HCT116 (cell line): ENCODE results near the gene TBC1D19. TPM values are rescaled to one million over a fixed set of nuclear protein-coding genes. Genes with fewer than 3 reads are reported as not detected.
"Not testable (repeated sequence)": the region's sequence is repeated elsewhere in the genome, so short reads cannot be mapped to it uniquely, and the experiment has no call there.

Experiments used
- ATAC-seq: fragments of 200-7000 bp; cut with Tn5 transposase; 2 replicates; pipeline ENCODE4 v1.9.1; 2020; ENCODE audit warnings: mild to moderate bottlenecking, moderate library complexity
- BruUV-seq: library from RNA; stranded (reverse); fragments of 400-500 nt; replicated peaks from 2 replicates; lab custom pipeline; 2021; lab: Mats Ljungman, UMichigan
- CTCF ChIA-PET: fragments of 300-600 bp; sonication (Branson Sonifier 250); formaldehyde crosslinking; loops from one replicate; lab custom pipeline; 2021; ENCODE audit warnings: antibody characterized with exemption; lab: Charles Lee
- POLR2A ChIA-PET: fragments of 300-600, 350-600 bp; sonication (Branson Sonifier 250); formaldehyde crosslinking; loops from one replicate; lab custom pipeline; 2021; ENCODE audit warnings: antibody characterized with exemption; lab: Charles Lee
- RAD21 ChIA-PET, 2 experiments: fragments of 300-600 bp; sonication (Branson Sonifier 250); formaldehyde crosslinking; loops; one replicate each; lab custom pipeline; 2023; ENCODE audit warnings: low total read pairs in 2 of 2; ENCODE audit not compliant: uncharacterized antibody in 2 of 2, unreplicated experiment in 2 of 2, low non-redundant PET in 1 of 2; lab: Charles Lee
- DNase-seq: peaks from one replicate; pipeline ENCODE4 v3.0.0-alpha.2; 2010; ENCODE audit warnings: low read depth, low spot score
- H2AFZ ChIP-seq: fragments of 200-600 bp; shearing (Covaris generic), sonication (generic); 2 replicates; pipeline ENCODE4 v1.6.1; 2017; ENCODE audit warnings: low read depth, mixed run types, mixed read lengths, antibody characterized with exemption, low read length; ENCODE audit not compliant: poor library complexity, severe bottlenecking
- H3K27ac ChIP-seq: 2 replicates; pipeline ENCODE4 v1.5.1; 2012; ENCODE audit warnings: low read depth, low read length
- H3K27me3 ChIP-seq: fragments of 200-600 bp; sonication (generic); 2 replicates; pipeline ENCODE4 v1.6.1; 2016; ENCODE audit warnings: mixed run types, low read length, mixed read lengths; ENCODE audit not compliant: insufficient read depth
- H3K36me3 ChIP-seq, 2 experiments: fragments of 200-500 bp in 1 of 2; fragments of 200-600 bp in 1 of 2; sonication (Bioruptor generic) in 1 of 2; sonication (generic) in 1 of 2; 2 replicates each; pipeline versions ENCODE4 v1.5.1 to v1.6.1; 2014 to 2016; ENCODE audit warnings: low read length in 2 of 2, inconsistent platforms in 1 of 2, mixed read lengths in 1 of 2, mixed run types in 1 of 2; ENCODE audit not compliant: insufficient read depth in 2 of 2, control insufficient read depth in 1 of 2
- H3K4me1 ChIP-seq, 2 experiments: fragments of 200-600 bp in 1 of 2; sonication (generic) in 1 of 2; 2 replicates each; pipeline versions ENCODE4 v1.5.1 to v1.6.1; 2012 to 2017; ENCODE audit warnings: low read length in 2 of 2, inconsistent platforms in 1 of 2, mild to moderate bottlenecking in 1 of 2, mixed read lengths in 1 of 2, mixed run types in 1 of 2, moderate library complexity in 1 of 2; ENCODE audit not compliant: insufficient read depth in 2 of 2, control insufficient read depth in 1 of 2
- H3K4me2 ChIP-seq: fragments of 200-600 bp; sonication (generic); 2 replicates; pipeline ENCODE4 v1.6.1; 2017; ENCODE audit warnings: mixed run types, low read length, mixed read lengths
- H3K4me3 ChIP-seq, 2 experiments: fragments of 200-600 bp in 1 of 2; sonication (generic) in 1 of 2; replicated peaks in 1 of 2; 2 replicates each; pipeline ENCODE4 v1.5.1; 2011 to 2016; ENCODE audit warnings: low read length in 2 of 2, control low read depth in 1 of 2, low read depth in 1 of 2, mild to moderate bottlenecking in 1 of 2, mixed read lengths in 1 of 2, mixed run types in 1 of 2
- H3K79me2 ChIP-seq: fragments of 200-600 bp; sonication (generic); 2 replicates; pipeline ENCODE4 v1.6.1; 2017; ENCODE audit warnings: mild to moderate bottlenecking, mixed run types, low read length, moderate library complexity, mixed read lengths; ENCODE audit not compliant: insufficient read depth
- H3K9ac ChIP-seq: fragments of 200-600 bp; sonication (generic); 2 replicates; pipeline ENCODE4 v1.6.1; 2016; ENCODE audit warnings: low read length, mixed read lengths
- H3K9me2 ChIP-seq: fragments of 200-600 bp; sonication (generic), shearing (Covaris generic); 2 replicates; pipeline ENCODE4 v1.6.1; 2017; ENCODE audit warnings: mixed run types, mild to moderate bottlenecking, moderate library complexity; ENCODE audit not compliant: insufficient read depth
- H3K9me3 ChIP-seq, 2 experiments: fragments of 200-500 bp in 1 of 2; fragments of 200-600 bp in 1 of 2; sonication (Bioruptor generic) in 1 of 2; sonication (generic) in 1 of 2; 2 replicates each; pipeline ENCODE4 v1.6.1; 2014 to 2017; ENCODE audit warnings: low read length in 2 of 2, mixed read lengths in 2 of 2, inconsistent platforms in 1 of 2, low read depth in 1 of 2, mild to moderate bottlenecking in 1 of 2, mixed run types in 1 of 2, moderate library complexity in 1 of 2; ENCODE audit not compliant: control insufficient read depth in 1 of 2, insufficient read depth in 1 of 2
- H4K20me1 ChIP-seq: fragments of 200-600 bp; sonication (generic), shearing (Covaris generic); 2 replicates; pipeline ENCODE4 v1.6.1; 2017; ENCODE audit warnings: mixed run types, mild to moderate bottlenecking, moderate library complexity; ENCODE audit not compliant: insufficient read depth
- CBX3 ChIP-seq: IDR thresholded peaks from 2 replicates; pipeline ENCODE4 v1.6.1; 2012; ENCODE audit warnings: low read depth
- FOSL1 ChIP-seq: IDR thresholded peaks from 2 replicates; pipeline ENCODE4 v1.6.1; 2012; ENCODE audit warnings: low read depth
- MAX ChIP-seq: IDR thresholded peaks from 2 replicates; pipeline ENCODE4 v1.6.1; 2012
- intact Hi-C: fragments of 100-400 bp; cut with micrococcal nuclease; formaldehyde crosslinking; loops from 2 replicates; pipeline ENCODE4 v1.10.0; 2022
- total RNA-seq: library from RNA; stranded (reverse); gene quantifications from one replicate; pipeline ENCODE4 v1.2.1, GENCODE V29; 2021; ENCODE audit not compliant: unreplicated experiment
- TF ChIP-seq, protein P1 (sequence below): IDR thresholded peaks from 2 replicates; pipeline ENCODE4 v1.6.1; 2011; ENCODE audit warnings: mild to moderate bottlenecking, low read length, moderate library complexity; ENCODE audit not compliant: insufficient replicate concordance; ENCODE audit errors: extremely low read depth

TBC1D19 gene
- total RNA-seq, 1 experiment from 2014 or later = 25.4 TPM

- POLR2A ChIA-PET, CTCF ChIA-PET: not testable (repeated sequence)
Observed at GRCh38 chr4:26679040-26679695, 95.3 kb downstream of the TBC1D19 start.

GRCh38 chr4:26682436-26682835 lies 98.6 kb downstream of the TBC1D19 start:
- peaks cover 0 to 9% of the 10 kb centered on the region in 2 experiments; a peak in 2 of 4 replicates for H3K4me1 ChIP-seq
- no peak for DNase-seq
- ChIA-PET POLR2A (no interaction called here), CTCF (no interaction called here), RAD21 (no interaction called here)
- H3K9me3 ChIP-seq = peaks cover 4 to 6% of the 10 kb centered on the region in 2 experiments; a peak in 2 of 4 replicates
- BruUV-seq = no TSS peak
- H4K20me1 ChIP-seq = no peaks in the 10 kb centered on the region
- ATAC-seq = no peak
- H3K27me3 ChIP-seq = no peaks in the 10 kb centered on the region
- intact Hi-C loops = no loop called here
- H3K79me2 ChIP-seq = no peaks in the 10 kb centered on the region
- no peaks in the 10 kb centered on the region for H3K9me2 ChIP-seq
- TF ChIP-seq MAX (no peak), FOSL1 (no peak)
- TF ChIP-seq, protein P1, sequence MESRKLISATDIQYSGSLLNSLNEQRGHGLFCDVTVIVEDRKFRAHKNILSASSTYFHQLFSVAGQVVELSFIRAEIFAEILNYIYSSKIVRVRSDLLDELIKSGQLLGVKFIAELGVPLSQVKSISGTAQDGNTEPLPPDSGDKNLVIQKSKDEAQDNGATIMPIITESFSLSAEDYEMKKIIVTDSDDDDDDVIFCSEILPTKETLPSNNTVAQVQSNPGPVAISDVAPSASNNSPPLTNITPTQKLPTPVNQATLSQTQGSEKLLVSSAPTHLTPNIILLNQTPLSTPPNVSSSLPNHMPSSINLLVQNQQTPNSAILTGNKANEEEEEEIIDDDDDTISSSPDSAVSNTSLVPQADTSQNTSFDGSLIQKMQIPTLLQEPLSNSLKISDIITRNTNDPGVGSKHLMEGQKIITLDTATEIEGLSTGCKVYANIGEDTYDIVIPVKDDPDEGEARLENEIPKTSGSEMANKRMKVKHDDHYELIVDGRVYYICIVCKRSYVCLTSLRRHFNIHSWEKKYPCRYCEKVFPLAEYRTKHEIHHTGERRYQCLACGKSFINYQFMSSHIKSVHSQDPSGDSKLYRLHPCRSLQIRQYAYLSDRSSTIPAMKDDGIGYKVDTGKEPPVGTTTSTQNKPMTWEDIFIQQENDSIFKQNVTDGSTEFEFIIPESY = no peak
- H3K9ac ChIP-seq = no peak overlapping the region
- H3K4me3 ChIP-seq = no peak overlapping the region
- H3K36me3 ChIP-seq = peaks cover 0 to 7% of the 10 kb centered on the region in 2 experiments; a peak in 2 of 4 replicates
- H3K27ac ChIP-seq = no peak overlapping the region
- no peak overlapping the region for H3K4me2 ChIP-seq
- H2AFZ ChIP-seq = no peak overlapping the region

More at GRCh38 chr4:26679040-26679695, 95.3 kb downstream of the TBC1D19 start:
- intact Hi-C loops, H3K27me3 ChIP-seq, DNase-seq, H3K9me3 ChIP-seq, H3K36me3 ChIP-seq, H4K20me1 ChIP-seq, H3K9ac ChIP-seq, BruUV-seq, H3K4me2 ChIP-seq, H3K9me2 ChIP-seq, H3K27ac ChIP-seq, H3K4me3 ChIP-seq, ATAC-seq, H3K79me2 ChIP-seq, H2AFZ ChIP-seq, RAD21 ChIA-PET, H3K4me1 ChIP-seq: not testable (repeated sequence)
- peak; percentile 44; the same call in 1 of the 2 replicates for TF ChIP-seq CBX3
